ENCODE data around the gene HYAL3. TPM values are rescaled to one million over a fixed set of nuclear protein-coding genes. Genes with fewer than 3 reads are reported as not detected.

Gene HYAL3
- total and polyA plus RNA-seq, 2 of the 13 experiments (the other 11 are each of a cell fraction or from before 2014, with no cell fraction given): 5.5 to 10.4 TPM

DNA sequence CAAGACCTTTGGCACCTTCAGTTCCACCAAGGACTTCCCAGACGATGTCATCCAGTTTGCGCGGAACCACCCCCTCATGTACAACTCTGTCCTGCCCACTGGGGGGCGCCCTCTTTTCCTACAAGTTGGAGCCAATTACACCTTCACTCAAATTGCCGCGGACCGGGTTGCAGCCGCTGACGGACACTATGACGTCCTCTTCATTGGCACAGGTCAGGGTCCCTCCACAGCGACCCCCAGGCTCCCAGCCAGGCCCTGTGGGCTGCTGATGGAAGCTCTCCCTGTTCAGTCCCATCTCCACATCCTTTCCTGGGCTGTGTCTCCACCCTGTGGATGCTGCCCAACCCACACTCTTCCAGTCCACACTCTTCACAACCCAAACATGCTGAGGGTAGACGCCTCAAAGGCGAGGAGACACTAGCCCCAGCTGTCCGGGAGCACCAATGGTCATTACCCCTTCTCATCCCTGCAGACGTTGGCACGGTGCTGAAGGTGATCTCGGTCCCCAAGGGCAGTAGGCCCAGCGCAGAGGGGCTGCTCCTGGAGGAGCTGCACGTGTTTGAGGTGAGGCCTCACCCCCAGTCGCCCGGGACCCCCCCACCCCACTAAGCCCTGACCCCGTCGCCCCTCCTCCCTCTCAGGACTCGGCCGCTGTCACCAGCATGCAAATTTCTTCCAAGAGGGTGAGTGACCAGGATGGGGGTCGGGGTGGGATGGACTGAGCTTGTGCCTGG, 24.7 kb downstream of the HYAL3 start (continued):
- TF ChIP-seq, protein P1, sequence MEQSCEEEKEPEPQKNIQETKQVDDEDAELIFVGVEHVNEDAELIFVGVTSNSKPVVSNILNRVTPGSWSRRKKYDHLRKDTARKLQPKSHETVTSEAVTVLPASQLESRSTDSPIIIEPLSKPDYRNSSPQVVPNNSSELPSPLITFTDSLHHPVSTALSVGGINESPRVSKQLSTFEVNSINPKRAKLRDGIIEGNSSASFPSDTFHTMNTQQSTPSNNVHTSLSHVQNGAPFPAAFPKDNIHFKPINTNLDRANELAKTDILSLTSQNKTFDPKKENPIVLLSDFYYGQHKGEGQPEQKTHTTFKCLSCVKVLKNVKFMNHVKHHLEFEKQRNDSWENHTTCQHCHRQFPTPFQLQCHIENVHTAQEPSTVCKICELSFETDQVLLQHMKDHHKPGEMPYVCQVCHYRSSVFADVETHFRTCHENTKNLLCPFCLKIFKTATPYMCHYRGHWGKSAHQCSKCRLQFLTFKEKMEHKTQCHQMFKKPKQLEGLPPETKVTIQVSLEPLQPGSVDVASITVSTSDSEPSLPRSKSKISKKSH (CRISPR knock-in tag; IDR thresholded peaks at IDR 0.05; ENCODE audit: borderline replicate concordance): no peak
- TF ChIP-seq, protein P2, sequence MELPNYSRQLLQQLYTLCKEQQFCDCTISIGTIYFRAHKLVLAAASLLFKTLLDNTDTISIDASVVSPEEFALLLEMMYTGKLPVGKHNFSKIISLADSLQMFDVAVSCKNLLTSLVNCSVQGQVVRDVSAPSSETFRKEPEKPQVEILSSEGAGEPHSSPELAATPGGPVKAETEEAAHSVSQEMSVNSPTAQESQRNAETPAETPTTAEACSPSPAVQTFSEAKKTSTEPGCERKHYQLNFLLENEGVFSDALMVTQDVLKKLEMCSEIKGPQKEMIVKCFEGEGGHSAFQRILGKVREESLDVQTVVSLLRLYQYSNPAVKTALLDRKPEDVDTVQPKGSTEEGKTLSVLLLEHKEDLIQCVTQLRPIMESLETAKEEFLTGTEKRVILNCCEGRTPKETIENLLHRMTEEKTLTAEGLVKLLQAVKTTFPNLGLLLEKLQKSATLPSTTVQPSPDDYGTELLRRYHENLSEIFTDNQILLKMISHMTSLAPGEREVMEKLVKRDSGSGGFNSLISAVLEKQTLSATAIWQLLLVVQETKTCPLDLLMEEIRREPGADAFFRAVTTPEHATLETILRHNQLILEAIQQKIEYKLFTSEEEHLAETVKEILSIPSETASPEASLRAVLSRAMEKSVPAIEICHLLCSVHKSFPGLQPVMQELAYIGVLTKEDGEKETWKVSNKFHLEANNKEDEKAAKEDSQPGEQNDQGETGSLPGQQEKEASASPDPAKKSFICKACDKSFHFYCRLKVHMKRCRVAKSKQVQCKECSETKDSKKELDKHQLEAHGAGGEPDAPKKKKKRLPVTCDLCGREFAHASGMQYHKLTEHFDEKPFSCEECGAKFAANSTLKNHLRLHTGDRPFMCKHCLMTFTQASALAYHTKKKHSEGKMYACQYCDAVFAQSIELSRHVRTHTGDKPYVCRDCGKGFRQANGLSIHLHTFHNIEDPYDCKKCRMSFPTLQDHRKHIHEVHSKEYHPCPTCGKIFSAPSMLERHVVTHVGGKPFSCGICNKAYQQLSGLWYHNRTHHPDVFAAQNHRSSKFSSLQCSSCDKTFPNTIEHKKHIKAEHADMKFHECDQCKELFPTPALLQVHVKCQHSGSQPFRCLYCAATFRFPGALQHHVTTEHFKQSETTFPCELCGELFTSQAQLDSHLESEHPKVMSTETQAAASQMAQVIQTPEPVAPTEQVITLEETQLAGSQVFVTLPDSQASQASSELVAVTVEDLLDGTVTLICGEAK (IDR thresholded peaks at IDR 0.05): no peak
- TF ChIP-seq, protein P2 (CRISPR knock-in tag; IDR thresholded peaks at IDR 0.05): no peak
- no peak for TF ChIP-seq ZNF543 (CRISPR knock-in tag; IDR thresholded peaks at IDR 0.05)
- no peak for TF ChIP-seq CHCHD3 (CRISPR knock-in tag; IDR thresholded peaks at IDR 0.05)
- TF ChIP-seq GZF1 (CRISPR knock-in tag; IDR thresholded peaks at IDR 0.05): no peak
- peak; percentile 45 for TF ChIP-seq SMC3 (IDR thresholded peaks at IDR 0.05; ENCODE audit: low read length)
- TF ChIP-seq ZNF12 (CRISPR knock-in tag; IDR thresholded peaks at IDR 0.05): no peak
- no peak for TF ChIP-seq SP140L (CRISPR knock-in tag; IDR thresholded peaks at IDR 0.05; ENCODE audit: borderline replicate concordance)
- TF ChIP-seq ZNF672 (CRISPR knock-in tag; IDR thresholded peaks at IDR 0.05): no peak
- TF ChIP-seq ARNT2 (CRISPR knock-in tag; IDR thresholded peaks at IDR 0.05; ENCODE audit: low read depth): no peak
- TF ChIP-seq RFX3 (CRISPR knock-in tag; IDR thresholded peaks at IDR 0.05): no peak
- TF ChIP-seq CBX2 (IDR thresholded peaks at IDR 0.05; ENCODE audit: low read depth, low read length): no peak
- no peak for TF ChIP-seq CBX2 (CRISPR knock-in tag; IDR thresholded peaks at IDR 0.05; ENCODE audit: low read depth)
- TF ChIP-seq, protein P3, sequence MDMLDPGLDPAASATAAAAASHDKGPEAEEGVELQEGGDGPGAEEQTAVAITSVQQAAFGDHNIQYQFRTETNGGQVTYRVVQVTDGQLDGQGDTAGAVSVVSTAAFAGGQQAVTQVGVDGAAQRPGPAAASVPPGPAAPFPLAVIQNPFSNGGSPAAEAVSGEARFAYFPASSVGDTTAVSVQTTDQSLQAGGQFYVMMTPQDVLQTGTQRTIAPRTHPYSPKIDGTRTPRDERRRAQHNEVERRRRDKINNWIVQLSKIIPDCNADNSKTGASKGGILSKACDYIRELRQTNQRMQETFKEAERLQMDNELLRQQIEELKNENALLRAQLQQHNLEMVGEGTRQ (IDR thresholded peaks at IDR 0.05; ENCODE audit: low read depth, low read length): no peak
- TF ChIP-seq, protein P3 (CRISPR knock-in tag; IDR thresholded peaks at IDR 0.05; ENCODE audit: borderline replicate concordance): no peak
